ENCODE results near the gene ATG2B.

The ATG2B gene

GRCh38 chr14:96362965-96363750 is at the start of gene ATG2B, which contains the start of gene GSKIP:
Gene ATG2B, minus strand, starts transcription at chr14:96363341. Its CDS starts 365 bp downstream, at chr14:96362976.
Gene GSKIP, plus strand, starts transcription at chr14:96363526. Its CDS starts 18,722 bp downstream, at chr14:96382248.
- TF ChIP-seq POLR2A (IDR thresholded peaks at IDR 0.05; ENCODE audit: low read depth, low read length), result peak; percentile 38
- FAIRE-seq, result no peak
- DNase-seq (ENCODE audit: insufficient read length, low spot score), result peak; percentile 83

GRCh38 chr14:96410119-96410518 is 47.0 kb upstream of the ATG2B start:
- FAIRE-seq (no peak), DNase-seq (ENCODE audit: insufficient read length, low spot score) (peak; percentile 23)
- no peak for TF ChIP-seq POLR2A (IDR thresholded peaks at IDR 0.05; ENCODE audit: low read depth, low read length)

GRCh38 chr14:96409701-96410100 is 46.6 kb upstream of the ATG2B start:
- FAIRE-seq (peak; percentile 97), DNase-seq (ENCODE audit: insufficient read length, low spot score) (peak; percentile 47)
- no peak for TF ChIP-seq POLR2A (IDR thresholded peaks at IDR 0.05; ENCODE audit: low read depth, low read length)

GRCh38 chr14:96408608-96409007 is 45.5 kb upstream of the ATG2B start:
- DNase-seq (ENCODE audit: insufficient read length, low spot score) (no peak), FAIRE-seq (no peak)
- no peak for TF ChIP-seq POLR2A (IDR thresholded peaks at IDR 0.05; ENCODE audit: low read depth, low read length)

GRCh38 chr14:96407935-96408570 is 44.9 kb upstream of the ATG2B start:
- TF ChIP-seq POLR2A (IDR thresholded peaks at IDR 0.05; ENCODE audit: low read depth, low read length), result no peak
- DNase-seq (ENCODE audit: insufficient read length, low spot score) (no peak), FAIRE-seq (no peak)

GRCh38 chr14:96405677-96406076 is 42.5 kb upstream of the ATG2B start:
- no peak for DNase-seq (ENCODE audit: insufficient read length, low spot score)
- no peak for TF ChIP-seq POLR2A (IDR thresholded peaks at IDR 0.05; ENCODE audit: low read depth, low read length)
- no peak for FAIRE-seq

- TF ChIP-seq POLR2A (IDR thresholded peaks at IDR 0.05; ENCODE audit: low read depth, low read length), result no peak
- FAIRE-seq, result no peak
- no peak for DNase-seq (ENCODE audit: insufficient read length, low spot score)
These were observed 40.3 kb upstream of the ATG2B start for GRCh38 chr14:96403409-96403808.

GRCh38 chr14:96400495-96400894 is 37.4 kb upstream of the ATG2B start:
- no peak for TF ChIP-seq POLR2A (IDR thresholded peaks at IDR 0.05; ENCODE audit: low read depth, low read length)
- FAIRE-seq (no peak), DNase-seq (ENCODE audit: insufficient read length, low spot score) (no peak)

- DNase-seq (ENCODE audit: insufficient read length, low spot score), result no peak
- FAIRE-seq, result no peak
These were observed 36.3 kb upstream of the ATG2B start for GRCh38 chr14:96399405-96399804.

GRCh38 chr14:96398921-96399320 is 35.8 kb upstream of the ATG2B start:
- no peak for FAIRE-seq
- DNase-seq (ENCODE audit: insufficient read length, low spot score), result no peak
- TF ChIP-seq POLR2A (IDR thresholded peaks at IDR 0.05; ENCODE audit: low read depth, low read length), result no peak

More at GRCh38 chr14:96399405-96399804, 36.3 kb upstream of the ATG2B start:
- no peak for TF ChIP-seq POLR2A (IDR thresholded peaks at IDR 0.05; ENCODE audit: low read depth, low read length)

- TF ChIP-seq POLR2A (IDR thresholded peaks at IDR 0.05; ENCODE audit: low read depth, low read length), result no peak
- FAIRE-seq (no peak), DNase-seq (ENCODE audit: insufficient read length, low spot score) (no peak)
These were observed 35.3 kb upstream of the ATG2B start for GRCh38 chr14:96398432-96398831.

GRCh38 chr14:96394047-96394815 is 31.1 kb upstream of the ATG2B start:
- DNase-seq (ENCODE audit: insufficient read length, low spot score), result no peak

GRCh38 chr14:96393071-96393691 is 30.0 kb upstream of the ATG2B start:
- no peak for TF ChIP-seq POLR2A (IDR thresholded peaks at IDR 0.05; ENCODE audit: low read depth, low read length)
- FAIRE-seq (no peak), DNase-seq (ENCODE audit: insufficient read length, low spot score) (no peak)

More at GRCh38 chr14:96394047-96394815, 31.1 kb upstream of the ATG2B start:
- TF ChIP-seq POLR2A (IDR thresholded peaks at IDR 0.05; ENCODE audit: low read depth, low read length), result no peak
- no peak for FAIRE-seq
